Measurements from ENCODE around the gene NR3C1. TPM values are rescaled to one million over a fixed set of nuclear protein-coding genes. Genes with fewer than 3 reads are reported as not detected.
A peak's percentile ranks its signal among the peaks of the same experiment; 100 is the strongest.

NR3C1 gene
- total RNA-seq, 1 donor from 2014 or later: 57.8 TPM

GRCh38 chr5:143234162-143234842 is 169.2 kb downstream of the NR3C1 start:
- DNase-seq (ENCODE audit: low spot score): peak; percentile 76

- DNase-seq (ENCODE audit: low spot score): no peak
These were observed 170.5 kb downstream of the NR3C1 start for GRCh38 chr5:143233031-143233430.

- DNase-seq (ENCODE audit: low spot score): no peak
These were observed 171.3 kb downstream of the NR3C1 start for GRCh38 chr5:143231973-143232812.

- no peak for DNase-seq (ENCODE audit: low spot score)
These were observed 172.1 kb downstream of the NR3C1 start for GRCh38 chr5:143231416-143231815.

- no peak for DNase-seq (ENCODE audit: low spot score)
These were observed 172.8 kb downstream of the NR3C1 start for GRCh38 chr5:143230676-143230996.

GRCh38 chr5:143229896-143230675 is 173.4 kb downstream of the NR3C1 start:
- peak; percentile 49 for DNase-seq (ENCODE audit: low spot score)

GRCh38 chr5:143229426-143229895 is 174.0 kb downstream of the NR3C1 start:
- no peak for DNase-seq (ENCODE audit: low spot score)

- DNase-seq (ENCODE audit: low spot score): no peak
These were observed 174.7 kb downstream of the NR3C1 start for GRCh38 chr5:143228597-143229293.

All from mucosa of gallbladder (tissue), 1 donor.